ENCODE data around the gene COLEC12.

Gene COLEC12

GRCh38 chr18:525036-525797 is 24.7 kb upstream of the COLEC12 start:
- Histone ChIP-seq H3K4me1 (ENCODE audit: control insufficient read depth in 1 of 2, insufficient read depth in 2 of 2, low read length in 2 of 2) (no peaks in the 10 kb centered on the region), H2AFZ (ENCODE audit: insufficient read depth, low read length, poor library complexity) (no peak overlapping the region), H3K4me2 (ENCODE audit: low read length) (no peak overlapping the region), H3K4ac (ENCODE audit: low read depth, low read length) (no peak overlapping the region), H4K8ac (ENCODE audit: low read depth, low read length) (no peak overlapping the region), H3K4me3 (ENCODE audit: low read depth, low read length) (no peak overlapping the region), H3K9ac (ENCODE audit: low read length) (no peak overlapping the region), H4K91ac (ENCODE audit: low read depth, low read length) (no peak overlapping the region), H3K36me3 (ENCODE audit: control insufficient read depth in 1 of 2, insufficient read depth in 2 of 2, low read length in 2 of 2) (no peaks in the 10 kb centered on the region), H2BK5ac (ENCODE audit: low read depth, low read length, poor library complexity) (no peak overlapping the region), H2AK5ac (ENCODE audit: low read length) (no peak overlapping the region), H3K14ac (ENCODE audit: low read length) (no peak overlapping the region), H4K12ac (ENCODE audit: low read depth, low read length) (no peak overlapping the region), H3K79me1 (ENCODE audit: low read length) (no peaks in the 10 kb centered on the region), H3K23ac (ENCODE audit: low read length) (no peak overlapping the region), H2BK12ac (ENCODE audit: low read length) (no peak overlapping the region), H2BK120ac (ENCODE audit: insufficient read depth, low read length, poor library complexity) (no peak overlapping the region), H3K9me3 (ENCODE audit: insufficient read depth, low read depth, low read length) (no peaks in the 10 kb centered on the region), H3K18ac (ENCODE audit: low read length) (no peak overlapping the region), H3K27me3 (ENCODE audit: insufficient read depth, low read length) (no peaks in the 10 kb centered on the region), H3K79me2 (ENCODE audit: control insufficient read depth, insufficient read depth, low read length, poor library complexity) (no peaks in the 10 kb centered on the region), H3K27ac (ENCODE audit: low read depth, low read length) (no peak overlapping the region)
- no peak for DNase-seq
- WGBS (ENCODE audit: extremely low coverage, insufficient coverage, insufficient read length), result no CpG with 5 or more reads among the region's 6 CpGs

GRCh38 chr18:524466-524865 is 24.0 kb upstream of the COLEC12 start:
- Histone ChIP-seq H3K9ac (ENCODE audit: low read length) (no peak overlapping the region), H3K23ac (ENCODE audit: low read length) (no peak overlapping the region)

DNA sequence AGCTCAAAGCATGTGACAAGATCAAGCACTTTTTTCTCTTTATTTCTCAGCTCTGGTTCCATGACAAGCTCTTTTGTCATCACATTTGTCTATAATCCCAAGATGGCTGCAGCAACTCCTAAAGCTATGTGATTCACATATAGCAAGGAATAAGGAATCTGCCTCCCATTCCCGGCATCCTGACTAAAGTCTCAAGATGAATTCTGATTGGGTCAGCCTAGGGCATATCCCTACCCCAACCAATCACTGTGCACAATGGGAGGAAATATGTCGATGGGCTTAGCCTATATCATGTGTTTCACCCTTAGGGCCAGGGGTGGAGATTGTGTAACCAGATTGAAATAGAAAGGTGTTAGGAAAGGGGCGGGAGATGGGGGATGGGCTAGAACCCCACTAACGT is 23.1 kb upstream of the COLEC12 start:
- Histone ChIP-seq H3K18ac (ENCODE audit: low read length) (no peak overlapping the region), H3K36me3 (ENCODE audit: control insufficient read depth in 1 of 2, insufficient read depth in 2 of 2, low read length in 2 of 2) (no peaks in the 10 kb centered on the region), H3K27ac (ENCODE audit: low read depth, low read length) (no peak overlapping the region), H3K4ac (ENCODE audit: low read depth, low read length) (no peak overlapping the region), H3K79me1 (ENCODE audit: low read length) (no peaks in the 10 kb centered on the region), H3K9me3 (ENCODE audit: insufficient read depth, low read depth, low read length) (peaks cover 2% of the 10 kb centered on the region), H3K4me1 (ENCODE audit: control insufficient read depth in 1 of 2, insufficient read depth in 2 of 2, low read length in 2 of 2) (no peaks in the 10 kb centered on the region), H3K4me3 (ENCODE audit: low read depth, low read length) (no peak overlapping the region), H2BK12ac (ENCODE audit: low read length) (no peak overlapping the region), H2AK5ac (ENCODE audit: low read length) (no peak overlapping the region), H3K23ac (ENCODE audit: low read length) (no peak overlapping the region), H4K12ac (ENCODE audit: low read depth, low read length) (no peak overlapping the region), H4K8ac (ENCODE audit: low read depth, low read length) (no peak overlapping the region), H2BK120ac (ENCODE audit: insufficient read depth, low read length, poor library complexity) (no peak overlapping the region), H3K4me2 (ENCODE audit: low read length) (no peak overlapping the region), H3K14ac (ENCODE audit: low read length) (no peak overlapping the region), H4K91ac (ENCODE audit: low read depth, low read length) (no peak overlapping the region), H3K79me2 (ENCODE audit: control insufficient read depth, insufficient read depth, low read length, poor library complexity) (peaks cover 2% of the 10 kb centered on the region), H3K9ac (ENCODE audit: low read length) (no peak overlapping the region), H2BK5ac (ENCODE audit: low read depth, low read length, poor library complexity) (no peak overlapping the region), H3K27me3 (ENCODE audit: insufficient read depth, low read length) (no peaks in the 10 kb centered on the region), H2AFZ (ENCODE audit: insufficient read depth, low read length, poor library complexity) (no peak overlapping the region)
- whole genome bisulfite sequencing (ENCODE audit: extremely low coverage, insufficient coverage, insufficient read length), result no CpG with 5 or more reads among the region's 4 CpGs
- DNase-seq, result no peak

More at GRCh38 chr18:524466-524865, 24.0 kb upstream of the COLEC12 start:
- no peak overlapping the region for H3K4ac ChIP-seq (ENCODE audit: low read depth, low read length)
- no peak overlapping the region for H3K18ac ChIP-seq (ENCODE audit: low read length)
- DNase-seq, result no peak
- no peaks in the 10 kb centered on the region for H3K9me3 ChIP-seq (ENCODE audit: insufficient read depth, low read depth, low read length)
- no peak overlapping the region for H2AFZ ChIP-seq (ENCODE audit: insufficient read depth, low read length, poor library complexity)
- no peak overlapping the region for H3K27ac ChIP-seq (ENCODE audit: low read depth, low read length)
- no peak overlapping the region for H2BK120ac ChIP-seq (ENCODE audit: insufficient read depth, low read length, poor library complexity)
- no peaks in the 10 kb centered on the region for H3K27me3 ChIP-seq (ENCODE audit: insufficient read depth, low read length)
- H3K14ac ChIP-seq (ENCODE audit: low read length), result no peak overlapping the region
- no peaks in the 10 kb centered on the region for H3K79me2 ChIP-seq (ENCODE audit: control insufficient read depth, insufficient read depth, low read length, poor library complexity)
- H3K4me2 ChIP-seq (ENCODE audit: low read length), result no peak overlapping the region
- H2BK12ac ChIP-seq (ENCODE audit: low read length), result no peak overlapping the region
- no peaks in the 10 kb centered on the region for H3K79me1 ChIP-seq (ENCODE audit: low read length)
- H2AK5ac ChIP-seq (ENCODE audit: low read length), result no peak overlapping the region
- H3K4me1 ChIP-seq (ENCODE audit: control insufficient read depth in 1 of 2, insufficient read depth in 2 of 2, low read length in 2 of 2), result no peaks in the 10 kb centered on the region
- H3K4me3 ChIP-seq (ENCODE audit: low read depth, low read length), result no peak overlapping the region
- no peaks in the 10 kb centered on the region for H3K36me3 ChIP-seq (ENCODE audit: control insufficient read depth in 1 of 2, insufficient read depth in 2 of 2, low read length in 2 of 2)
- no peak overlapping the region for H4K12ac ChIP-seq (ENCODE audit: low read depth, low read length)
- no peak overlapping the region for H2BK5ac ChIP-seq (ENCODE audit: low read depth, low read length, poor library complexity)
- no peak overlapping the region for H4K8ac ChIP-seq (ENCODE audit: low read depth, low read length)
- no peak overlapping the region for H4K91ac ChIP-seq (ENCODE audit: low read depth, low read length)

DNA sequence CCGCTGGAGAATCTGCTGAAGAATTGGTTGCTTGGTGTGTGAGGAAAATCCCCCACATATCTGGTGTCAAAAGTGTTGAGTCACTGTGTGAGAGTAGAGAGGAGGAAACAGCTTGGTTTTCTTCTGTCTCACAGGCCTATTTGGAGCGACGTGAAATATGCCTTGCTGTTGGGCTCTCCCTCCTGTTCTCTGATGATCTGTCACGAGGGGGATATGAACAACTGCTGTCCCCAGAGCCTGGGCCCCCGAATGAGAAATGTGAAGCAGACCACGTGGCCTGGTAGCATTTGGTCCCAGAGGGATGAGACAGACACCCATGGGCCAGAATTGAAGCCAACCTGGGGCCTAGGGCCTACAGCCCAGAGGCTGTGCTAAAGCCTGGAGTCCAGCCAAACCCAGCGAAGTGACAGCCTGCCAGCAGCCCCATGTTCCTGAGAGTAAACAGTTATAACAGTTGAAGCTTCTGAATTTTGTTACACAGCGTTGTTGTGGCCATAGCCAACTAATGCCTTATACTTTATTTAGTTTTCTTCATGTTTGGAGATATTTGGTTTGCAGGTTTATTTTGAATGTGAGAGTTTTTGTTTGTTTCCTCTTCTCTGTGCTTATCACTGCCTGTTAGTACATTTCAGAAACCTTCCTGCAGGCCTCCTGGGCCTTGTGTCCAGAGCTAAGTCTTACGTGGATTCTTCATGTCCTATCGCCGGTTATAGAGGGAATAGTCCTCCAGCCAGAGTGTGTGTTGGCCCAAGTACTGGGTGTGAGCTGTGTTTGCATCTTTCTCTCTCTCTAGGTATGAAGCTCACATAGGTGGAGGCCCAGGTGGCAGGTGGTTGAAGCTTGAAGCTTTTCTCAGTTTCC is 18.7 kb upstream of the COLEC12 start:
- no CpG with 5 or more reads among the region's 11 CpGs for WGBS (ENCODE audit: extremely low coverage, insufficient coverage, insufficient read length)
- peak overlapping the region; percentile 28 for H2AFZ ChIP-seq (ENCODE audit: insufficient read depth, low read length, poor library complexity)

More for the DNA sequence above, 18.7 kb upstream of the COLEC12 start:
- peaks cover 3% of the 10 kb centered on the region for H3K9me3 ChIP-seq (ENCODE audit: insufficient read depth, low read depth, low read length)
- H2AK5ac ChIP-seq (ENCODE audit: low read length), result no peak overlapping the region
- H2BK5ac ChIP-seq (ENCODE audit: low read depth, low read length, poor library complexity), result no peak overlapping the region
- no peak overlapping the region for H3K9ac ChIP-seq (ENCODE audit: low read length)
- no peak overlapping the region for H2BK12ac ChIP-seq (ENCODE audit: low read length)
- H4K91ac ChIP-seq (ENCODE audit: low read depth, low read length), result no peak overlapping the region
- no peaks in the 10 kb centered on the region for H3K79me1 ChIP-seq (ENCODE audit: low read length)
- H3K27me3 ChIP-seq (ENCODE audit: insufficient read depth, low read length), result no peaks in the 10 kb centered on the region
- H3K4me1 ChIP-seq (ENCODE audit: control insufficient read depth in 1 of 2, insufficient read depth in 2 of 2, low read length in 2 of 2), result peaks cover 0 to 4% of the 10 kb centered on the region in 2 experiments
- H3K4ac ChIP-seq (ENCODE audit: low read depth, low read length), result no peak overlapping the region
- peak in 1 of 2 donors; percentile 18 for DNase-seq
- no peak overlapping the region for H3K4me2 ChIP-seq (ENCODE audit: low read length)
- H3K4me3 ChIP-seq (ENCODE audit: low read depth, low read length), result no peak overlapping the region
- no peak overlapping the region for H2BK120ac ChIP-seq (ENCODE audit: insufficient read depth, low read length, poor library complexity)
- H3K79me2 ChIP-seq (ENCODE audit: control insufficient read depth, insufficient read depth, low read length, poor library complexity), result peaks cover 2% of the 10 kb centered on the region
- H4K12ac ChIP-seq (ENCODE audit: low read depth, low read length), result no peak overlapping the region
- no peak overlapping the region for H4K8ac ChIP-seq (ENCODE audit: low read depth, low read length)
- H3K18ac ChIP-seq (ENCODE audit: low read length), result no peak overlapping the region
- no peak overlapping the region for H3K14ac ChIP-seq (ENCODE audit: low read length)
- H3K23ac ChIP-seq (ENCODE audit: low read length), result no peak overlapping the region
- no peak overlapping the region for H3K27ac ChIP-seq (ENCODE audit: low read depth, low read length)
- no peaks in the 10 kb centered on the region for H3K36me3 ChIP-seq (ENCODE audit: control insufficient read depth in 1 of 2, insufficient read depth in 2 of 2, low read length in 2 of 2)
